HG02852 (cell line): ENCODE measurements around the gene AKNAD1.

Experiments used
- ATAC-seq: cut with Tn5 transposase; IDR thresholded peaks from one replicate; pipeline ENCODE4 v1.9.1; 2021; ENCODE audit warnings: mild to moderate bottlenecking, moderate library complexity; ENCODE audit not compliant: unreplicated experiment

AKNAD1 gene

DNA sequence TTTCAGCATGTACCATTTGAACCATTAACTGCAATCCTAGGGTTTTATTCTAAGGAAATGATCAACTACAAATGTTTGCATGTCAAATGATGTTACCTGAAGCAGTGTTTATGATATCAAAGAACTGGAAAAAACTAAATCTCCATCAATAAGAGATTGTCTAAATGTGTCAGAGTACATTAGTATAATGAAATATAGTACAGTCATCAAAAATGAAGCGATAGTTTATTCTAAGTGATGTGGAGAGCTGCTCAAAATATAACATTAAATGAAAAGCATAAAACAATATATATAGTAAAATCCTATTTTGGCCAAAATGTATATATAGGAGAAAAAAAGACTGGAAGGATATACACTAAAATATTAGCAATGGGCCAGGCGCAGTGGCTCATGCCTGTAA, 24.0 kb downstream of the AKNAD1 start:
- ATAC-seq, result no peak

DNA sequence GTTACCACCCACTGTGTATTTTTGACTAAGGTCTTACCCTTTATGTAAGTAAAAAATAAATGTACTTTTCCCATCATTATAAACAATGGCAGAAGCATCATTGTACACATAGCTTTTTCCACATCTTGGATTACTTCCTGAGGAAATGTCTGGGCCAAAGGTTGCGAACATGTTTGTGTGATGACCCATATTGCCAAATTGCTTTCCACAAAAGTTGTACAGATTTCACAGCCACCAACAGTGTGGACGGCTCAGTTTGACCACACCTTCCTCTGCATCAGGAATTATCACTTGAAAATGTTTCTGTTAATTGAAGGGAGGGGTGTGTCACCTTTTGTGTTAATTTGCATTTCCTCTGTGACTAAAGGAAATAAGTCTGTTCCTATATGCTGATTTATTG, 25.7 kb downstream of the AKNAD1 start:
- no peak for ATAC-seq

DNA sequence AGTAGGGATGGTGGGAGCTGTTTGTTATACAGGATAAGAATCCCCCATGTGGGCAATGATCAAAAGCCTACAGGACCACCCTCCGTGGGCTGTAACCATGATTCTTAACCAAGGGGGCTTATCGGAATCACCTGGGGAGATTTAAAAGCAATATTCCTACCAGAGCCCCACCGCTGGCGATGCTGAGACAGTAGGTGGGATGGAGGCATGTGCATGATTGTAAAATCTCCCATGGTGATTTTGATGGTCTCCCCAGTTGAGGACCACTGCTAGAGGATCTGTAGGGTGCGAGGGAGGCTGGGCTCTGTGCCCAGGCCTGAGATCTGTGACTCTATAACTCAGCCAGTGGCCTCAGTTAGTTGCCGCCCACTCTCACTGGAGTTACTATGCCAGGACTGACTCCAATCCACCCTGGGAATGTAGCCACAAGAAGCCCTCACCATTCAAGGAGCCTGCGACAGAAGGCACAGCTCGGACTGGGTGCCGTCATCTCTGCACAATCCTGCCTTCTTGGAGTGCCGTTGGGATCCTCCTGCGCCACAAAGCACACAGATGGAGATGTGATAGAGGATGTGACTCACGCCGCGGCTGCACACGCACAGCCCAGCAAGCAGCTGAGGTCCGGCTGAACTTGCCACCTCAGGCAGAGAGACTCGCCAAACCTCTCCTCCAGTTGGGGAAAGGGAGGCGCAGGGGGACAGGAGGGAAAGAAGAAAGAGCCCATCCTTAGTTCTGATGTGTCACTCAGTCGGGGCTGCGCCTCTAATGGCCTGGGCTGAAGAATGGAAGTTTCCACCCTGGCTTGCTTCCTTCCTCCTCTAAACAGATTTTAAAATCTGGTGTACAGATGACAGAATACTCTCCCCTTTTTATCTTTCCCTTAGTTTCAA, 26.5 kb downstream of the AKNAD1 start:
- ATAC-seq, result no peak

DNA sequence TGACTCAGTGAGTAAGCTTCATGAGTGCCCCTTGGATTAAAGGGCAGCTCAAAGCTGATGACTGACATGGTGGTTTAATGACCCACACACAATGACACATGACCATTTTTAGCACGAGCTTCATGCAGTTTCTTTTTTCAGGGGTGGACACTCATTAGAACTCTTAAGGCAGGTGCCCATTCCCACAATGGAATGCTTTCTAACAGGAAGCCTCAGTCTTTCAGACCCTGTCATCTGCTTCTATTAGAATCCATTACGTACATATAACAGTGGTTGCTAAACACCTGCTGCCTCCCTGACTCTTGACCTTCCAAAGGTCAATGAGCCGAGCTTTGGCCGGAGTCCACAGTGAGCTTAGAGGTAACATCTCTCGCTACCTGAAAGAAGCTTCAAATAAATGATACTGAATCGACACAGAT, 27.4 kb downstream of the AKNAD1 start:
- no peak for ATAC-seq

DNA sequence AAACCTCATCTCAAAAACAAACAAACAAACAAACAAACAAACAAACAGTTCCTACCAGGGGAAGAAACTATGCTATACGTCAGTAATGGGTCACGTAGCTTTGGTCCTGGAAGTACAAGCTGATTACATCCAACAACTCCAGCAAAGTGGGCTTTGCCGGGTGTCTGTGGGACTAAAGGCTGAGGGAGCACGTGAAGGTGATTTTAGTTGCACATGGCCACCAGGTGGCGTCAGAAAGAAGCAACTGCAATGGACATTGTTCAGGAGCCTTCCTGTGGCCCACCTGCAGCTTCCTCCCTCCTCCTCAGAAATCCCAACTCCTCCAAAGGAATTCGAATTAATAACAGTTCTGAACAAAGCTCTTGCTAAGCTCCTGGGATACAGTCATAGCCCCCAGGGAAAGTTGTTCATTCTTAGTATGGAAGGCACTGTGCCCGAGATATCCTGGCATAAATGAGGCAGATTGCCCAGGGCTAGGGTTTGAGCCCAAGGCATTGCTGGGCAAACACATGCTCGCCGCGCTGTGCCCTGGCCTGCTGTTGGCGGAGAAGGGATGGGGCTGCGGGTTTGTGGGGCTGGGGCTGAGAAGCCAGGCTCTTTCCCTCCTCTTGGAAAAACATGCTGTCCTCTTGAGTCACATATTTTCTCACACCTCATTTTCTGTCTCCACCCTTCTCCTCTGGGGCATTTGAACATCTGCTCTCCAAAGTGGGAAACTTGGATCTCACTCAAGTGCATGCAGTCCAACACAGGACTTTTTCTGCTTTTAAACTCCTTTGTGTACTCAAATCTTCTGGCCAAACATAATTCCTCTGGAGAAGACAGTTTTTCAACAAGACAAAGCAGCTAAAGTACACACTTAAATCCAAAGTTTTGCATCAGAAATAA, 28.6 kb downstream of the AKNAD1 start:
- peak; percentile 71 for ATAC-seq

DNA sequence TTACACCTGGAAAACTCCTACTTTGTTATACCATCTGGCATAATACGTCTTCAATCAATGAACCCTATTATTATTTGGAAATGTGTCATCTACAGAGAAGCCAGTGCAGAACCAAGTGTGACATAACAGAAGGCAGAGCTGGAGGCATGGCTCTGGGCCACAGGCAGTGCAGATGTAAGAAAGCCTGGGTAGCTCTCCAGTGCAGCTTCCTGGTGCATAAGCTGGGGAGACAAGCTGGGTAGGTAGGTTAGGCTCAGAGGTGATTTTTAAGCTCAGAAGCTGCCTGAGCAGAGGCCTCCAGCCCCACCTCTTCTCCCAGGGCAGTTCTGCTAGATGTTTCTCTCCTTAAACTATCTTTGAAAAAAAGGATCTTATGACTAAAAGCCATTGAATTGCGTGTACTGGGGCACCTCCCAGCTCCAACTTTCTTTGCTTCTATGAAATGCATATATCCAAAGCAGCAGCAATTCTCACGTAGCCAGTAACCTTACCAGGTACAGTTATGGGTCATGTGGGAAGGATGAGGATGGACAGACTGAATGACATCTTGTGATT, 30.7 kb downstream of the AKNAD1 start:
- no peak for ATAC-seq

DNA sequence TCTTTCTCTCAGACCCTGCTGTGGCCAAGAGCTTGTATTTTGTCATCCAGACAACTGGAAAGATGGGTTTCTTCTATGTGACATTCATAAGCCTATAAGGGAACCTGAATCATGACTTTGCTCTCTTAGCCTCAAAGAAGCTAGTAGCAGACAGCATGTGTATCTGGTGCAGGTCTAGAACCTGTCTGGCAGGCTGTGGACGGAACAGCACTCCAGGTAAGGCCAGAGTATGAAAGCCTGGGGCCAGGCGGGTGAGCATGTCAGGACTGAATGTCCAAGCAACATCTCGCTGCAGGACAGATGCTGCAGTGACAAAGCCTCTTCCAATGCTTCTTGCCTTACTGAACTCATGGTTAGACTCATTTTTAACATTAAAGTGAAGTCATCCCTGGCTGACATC, 32.8 kb downstream of the AKNAD1 start:
- no peak for ATAC-seq

DNA sequence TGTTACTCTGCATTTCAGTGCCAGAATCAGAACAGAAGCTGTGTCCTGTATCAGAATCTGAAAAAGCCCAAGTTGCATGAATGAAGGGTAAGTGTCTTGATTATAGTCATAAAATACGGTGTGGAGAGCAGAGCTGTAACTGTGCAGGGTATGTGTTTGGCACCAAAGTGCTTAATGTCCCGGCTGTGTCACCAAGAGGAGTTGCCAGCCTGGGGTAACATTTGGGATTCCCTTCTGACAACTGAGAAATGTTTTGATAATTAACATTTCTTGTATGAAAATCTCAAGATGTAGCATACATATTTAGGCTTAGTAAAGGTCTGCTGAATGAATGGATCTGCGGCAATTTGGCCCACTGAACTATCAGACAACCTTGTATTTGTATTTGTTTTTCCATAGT, 33.3 kb downstream of the AKNAD1 start:
- no peak for ATAC-seq

DNA sequence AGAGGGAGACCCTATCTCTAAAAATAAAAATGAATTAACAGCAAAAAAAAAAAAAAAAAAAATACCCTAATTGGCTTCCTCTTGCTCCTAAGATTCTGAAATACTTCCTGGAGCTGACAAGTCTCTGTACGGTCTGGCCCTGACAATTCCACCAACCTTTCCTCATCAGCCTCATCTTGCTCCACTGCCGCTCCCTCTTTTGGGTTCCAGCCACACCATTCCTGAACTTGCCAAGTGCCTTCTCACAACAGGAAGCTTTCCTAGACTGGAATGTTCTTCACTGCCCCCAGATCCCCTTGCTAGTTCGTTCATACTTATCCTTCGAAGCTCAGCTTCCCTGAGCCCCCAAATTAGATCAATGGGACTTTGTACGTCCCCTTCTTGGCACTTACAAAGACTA, 37.0 kb downstream of the AKNAD1 start:
- no peak for ATAC-seq

DNA sequence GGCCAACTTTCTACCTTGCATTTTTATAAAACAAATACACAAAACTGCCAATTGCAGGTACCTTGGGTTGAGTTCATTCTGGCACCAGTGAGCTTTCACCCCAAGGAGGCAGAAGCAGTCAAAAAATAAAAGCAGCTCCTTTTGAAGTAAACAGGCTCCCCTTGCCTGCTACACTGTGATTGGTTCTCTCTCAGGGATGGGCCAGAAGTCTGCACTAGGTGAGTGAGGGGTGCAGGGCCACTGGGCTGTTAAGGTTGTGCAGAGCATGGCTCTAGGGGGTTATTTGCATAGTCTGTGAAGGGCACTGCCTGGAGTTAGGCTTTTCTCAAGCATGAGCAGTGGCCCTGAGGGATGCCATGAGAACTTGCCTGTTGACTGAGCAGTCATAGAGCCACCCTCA, 39.1 kb downstream of the AKNAD1 start:
- ATAC-seq, result no peak

DNA sequence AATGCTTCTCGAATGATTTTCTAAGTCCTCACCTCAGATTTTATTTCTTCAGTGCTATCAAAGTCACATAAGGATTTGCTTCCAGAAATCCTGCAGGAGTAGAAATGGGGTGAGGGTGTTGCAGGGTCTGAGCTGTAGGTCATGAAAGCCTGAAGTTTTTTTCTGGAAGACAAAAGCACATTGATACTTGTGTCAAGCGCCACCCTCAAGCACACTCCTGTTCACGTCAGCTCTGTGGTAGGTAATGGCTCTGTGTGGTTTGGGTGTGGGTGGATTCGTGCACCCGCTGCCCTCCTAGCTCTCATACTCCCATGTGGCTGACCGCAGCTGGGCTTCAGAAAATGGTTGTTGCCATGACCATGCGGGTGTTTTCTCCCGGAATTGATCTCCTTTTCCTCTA, 39.9 kb downstream of the AKNAD1 start:
- no peak for ATAC-seq

DNA sequence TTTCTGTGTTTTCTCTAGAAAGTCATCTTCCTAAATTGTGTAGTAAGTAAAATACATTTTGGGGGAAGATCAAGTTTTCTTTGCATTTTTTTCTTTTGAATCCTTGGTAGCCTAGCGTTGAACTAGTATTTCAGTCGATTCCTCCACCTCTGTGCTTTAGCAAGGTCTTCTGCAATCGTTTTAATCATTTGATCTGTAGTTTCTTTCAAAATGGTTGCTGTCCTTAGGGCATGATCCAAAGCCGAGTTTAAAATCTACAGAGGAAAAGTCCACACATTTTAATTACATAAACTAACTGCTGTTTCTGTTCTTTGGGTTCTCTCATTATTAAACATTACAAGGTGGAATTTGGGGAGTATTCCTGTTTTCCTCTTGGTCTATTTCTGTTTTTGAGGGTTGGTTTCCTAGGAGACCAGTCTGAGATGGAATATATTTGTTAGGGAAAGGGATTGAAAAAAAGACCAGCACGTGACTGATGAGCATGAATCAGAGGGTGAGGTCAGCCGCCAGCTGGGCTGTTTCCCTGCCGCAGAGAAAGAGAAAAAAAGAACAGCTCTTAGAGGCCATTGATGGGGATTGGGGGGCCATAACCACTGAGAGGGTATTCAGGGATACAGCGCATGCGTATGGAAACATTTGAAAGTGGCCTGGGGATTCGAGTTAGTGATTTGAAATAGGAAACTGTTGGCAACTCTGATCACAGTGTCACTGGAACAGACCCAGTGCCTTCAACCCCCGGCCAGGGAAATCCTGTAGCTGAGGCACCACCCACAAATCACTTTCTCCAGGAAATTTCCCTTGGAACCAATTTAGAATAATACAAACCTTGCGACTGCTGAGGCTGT, 40.6 kb downstream of the AKNAD1 start:
- ATAC-seq, result no peak

DNA sequence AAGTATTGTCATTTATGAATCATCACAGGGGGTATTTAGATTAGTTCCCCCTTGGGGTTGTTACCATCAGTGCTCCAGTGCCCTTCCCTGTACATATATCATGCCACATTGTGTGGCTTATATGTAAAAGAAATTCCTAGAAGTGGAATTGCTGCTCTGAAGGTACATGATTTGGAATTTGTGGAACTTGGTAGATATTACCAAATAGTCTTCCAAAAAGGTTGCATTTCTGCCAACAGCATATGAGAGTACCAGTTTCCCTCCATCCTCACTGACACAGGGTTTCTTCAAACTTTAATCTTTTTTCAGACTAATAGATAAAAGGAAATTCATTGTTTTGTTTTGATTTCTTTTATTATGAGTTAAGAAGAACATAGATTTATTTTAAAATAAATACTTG, 41.3 kb downstream of the AKNAD1 start:
- ATAC-seq, result no peak

DNA sequence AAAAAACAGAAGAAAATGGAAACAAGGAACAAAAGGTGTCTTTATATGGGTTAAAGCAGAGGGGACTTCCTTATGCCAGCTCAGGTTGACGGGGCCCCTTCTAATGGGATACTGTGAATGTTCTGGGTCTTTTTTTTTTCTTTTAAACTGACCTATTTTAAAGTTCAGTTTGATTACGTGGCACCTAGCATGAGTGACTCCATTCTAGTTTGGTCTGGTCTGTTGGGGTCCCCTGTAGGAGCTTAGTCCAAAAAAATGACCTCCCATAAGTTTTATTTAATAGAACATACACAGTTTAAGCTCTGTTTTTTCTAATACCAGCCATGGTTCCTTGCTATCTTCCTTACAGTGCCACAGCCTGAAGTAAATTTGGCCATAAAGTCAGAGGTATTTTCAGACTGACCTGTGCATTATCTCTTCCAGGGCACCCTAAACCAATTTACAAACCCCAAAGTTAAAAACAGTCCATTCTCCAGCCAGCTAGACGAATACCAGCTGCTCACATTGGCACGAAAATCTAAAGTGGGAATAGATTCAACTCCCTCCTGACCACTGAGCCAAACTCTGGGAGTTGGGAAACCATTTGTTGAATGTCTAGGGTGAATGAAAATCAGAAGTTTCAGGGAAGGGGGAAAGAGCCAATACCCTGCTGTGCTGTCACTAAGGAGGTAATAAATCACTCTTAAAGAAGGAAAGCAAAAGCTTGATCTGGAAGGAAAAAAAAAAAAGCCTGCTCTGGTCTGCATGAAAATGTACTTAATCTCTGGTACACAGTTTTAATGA, 42.4 kb downstream of the AKNAD1 start:
- no peak for ATAC-seq

DNA sequence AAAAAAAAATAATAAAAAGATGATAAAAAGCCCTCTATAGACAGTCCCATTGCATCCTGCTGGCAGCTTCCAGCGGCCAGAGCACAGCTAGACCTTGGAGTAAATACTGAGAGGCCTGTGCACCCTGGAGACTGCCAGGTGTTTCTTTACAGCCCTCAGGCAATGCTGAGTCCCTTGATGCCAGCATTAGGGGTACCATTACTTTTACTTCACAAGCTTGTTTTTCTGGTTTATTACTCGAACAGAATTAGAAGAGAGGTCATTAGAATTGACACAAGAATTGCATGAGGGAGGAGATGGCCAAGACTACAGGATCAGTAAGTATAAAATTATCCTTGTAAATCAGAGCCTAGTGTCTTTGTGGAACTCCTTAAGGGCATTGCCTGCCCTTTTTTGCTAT, 43.6 kb downstream of the AKNAD1 start:
- ATAC-seq, result no peak

DNA sequence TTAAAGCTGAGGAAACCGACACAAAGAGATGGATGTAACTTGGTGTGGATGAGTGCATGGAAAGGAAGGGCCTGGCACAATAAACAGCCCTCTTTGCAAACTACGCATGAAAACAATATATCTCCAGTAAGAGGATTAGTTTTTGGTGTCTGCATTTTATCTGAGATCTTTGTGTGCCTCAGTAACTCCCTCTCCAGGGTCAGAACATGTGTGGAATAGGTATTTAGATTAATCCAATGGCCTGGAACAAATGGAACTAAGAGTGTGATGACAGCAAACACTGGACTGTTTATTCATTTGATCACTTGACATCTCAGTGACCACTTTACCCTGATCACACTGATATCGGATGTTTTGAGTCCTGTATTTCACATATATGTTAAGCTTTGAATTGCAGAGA, 45.3 kb downstream of the AKNAD1 start:
- no peak for ATAC-seq

DNA sequence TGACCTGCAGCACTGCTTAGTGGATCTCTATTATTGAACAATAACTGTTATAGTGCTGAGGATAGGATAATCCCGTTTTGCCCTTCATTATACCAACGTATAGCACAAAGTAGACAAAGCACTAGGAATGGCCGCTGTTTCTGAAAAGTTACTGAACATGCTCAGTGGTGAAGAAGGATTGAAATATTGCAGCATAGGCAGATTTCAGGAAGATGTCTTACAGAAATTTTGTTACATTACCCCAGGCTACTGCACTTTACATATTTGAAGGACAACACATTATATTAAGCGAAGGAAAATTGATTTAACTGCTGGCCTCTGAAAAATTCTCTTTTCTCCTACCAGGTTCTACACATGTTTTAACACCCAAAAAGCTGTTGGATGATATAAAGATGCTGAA, 48.5 kb downstream of the AKNAD1 start:
- ATAC-seq, result no peak

DNA sequence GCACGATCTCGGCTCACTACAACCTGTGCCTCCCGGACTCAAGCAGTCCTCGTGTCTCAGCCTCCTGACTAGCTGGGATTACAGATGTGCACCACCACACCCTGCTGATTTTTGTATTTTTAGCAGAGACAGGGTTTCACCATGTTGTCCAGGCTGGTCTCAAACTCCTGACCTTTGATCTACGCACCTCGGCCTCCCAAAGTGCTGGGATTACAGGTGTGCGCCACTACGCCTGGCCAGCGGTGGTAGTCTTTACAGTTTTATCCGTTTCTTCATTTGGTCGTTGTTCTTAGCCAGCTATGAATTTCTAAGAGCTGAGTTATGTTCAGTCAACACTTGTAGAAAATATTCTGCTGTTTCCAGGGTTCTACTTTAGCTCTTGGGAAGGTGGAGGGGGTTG, 53.3 kb downstream of the AKNAD1 start:
- no peak for ATAC-seq

DNA sequence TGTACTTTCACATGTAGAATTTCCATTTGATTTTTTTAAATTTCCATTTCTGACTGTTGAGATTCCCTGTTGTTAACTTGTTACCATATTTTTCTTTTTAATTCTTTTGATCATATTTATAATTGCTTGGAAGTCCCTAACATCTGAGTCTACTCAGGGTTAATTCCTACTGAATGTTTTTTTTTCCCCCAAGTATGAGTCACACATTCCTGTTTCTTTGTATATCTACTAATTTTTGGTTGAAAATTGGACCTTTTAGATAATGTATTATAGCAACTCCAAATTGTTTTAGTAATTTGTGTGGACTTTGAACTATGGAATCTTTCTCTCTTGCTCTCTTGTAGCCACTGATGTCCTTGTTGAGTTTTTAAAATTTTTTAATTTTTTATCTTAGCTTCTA, 55.8 kb downstream of the AKNAD1 start:
- ATAC-seq, result no peak

DNA sequence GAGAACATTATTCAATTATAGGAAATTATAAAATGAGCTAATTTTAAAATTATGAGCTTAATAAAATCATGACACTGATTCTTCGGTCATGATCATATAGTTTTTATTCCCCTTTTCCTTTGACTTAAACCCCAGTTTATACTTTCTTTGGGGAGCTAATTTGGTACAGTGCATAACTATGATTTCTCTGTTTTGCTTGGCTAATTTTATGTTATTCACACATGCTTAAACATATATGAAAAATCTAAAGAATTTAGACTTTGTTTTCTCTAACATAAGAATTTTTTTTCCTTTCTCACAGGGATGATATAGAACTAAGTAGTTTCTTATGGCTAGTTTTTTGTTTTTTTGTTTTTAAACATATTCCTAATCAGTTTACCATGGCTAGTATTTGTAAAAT, 57.9 kb downstream of the AKNAD1 start:
- ATAC-seq, result no peak
